Measurements from ENCODE around the gene RAPGEF1. TPM values are rescaled to one million over a fixed set of nuclear protein-coding genes. Genes with fewer than 3 reads are reported as not detected.

Gene RAPGEF1
- polyA plus RNA-seq, 2 of the 4 experiments (the other 2 are of a cell fraction), result 21.6 to 27.7 TPM

GRCh38 chr9:131589993-131590392 lies 149.9 kb downstream of the RAPGEF1 start (continued):
- no peak for TF ChIP-seq REST (IDR thresholded peaks at IDR 0.05)

DNA sequence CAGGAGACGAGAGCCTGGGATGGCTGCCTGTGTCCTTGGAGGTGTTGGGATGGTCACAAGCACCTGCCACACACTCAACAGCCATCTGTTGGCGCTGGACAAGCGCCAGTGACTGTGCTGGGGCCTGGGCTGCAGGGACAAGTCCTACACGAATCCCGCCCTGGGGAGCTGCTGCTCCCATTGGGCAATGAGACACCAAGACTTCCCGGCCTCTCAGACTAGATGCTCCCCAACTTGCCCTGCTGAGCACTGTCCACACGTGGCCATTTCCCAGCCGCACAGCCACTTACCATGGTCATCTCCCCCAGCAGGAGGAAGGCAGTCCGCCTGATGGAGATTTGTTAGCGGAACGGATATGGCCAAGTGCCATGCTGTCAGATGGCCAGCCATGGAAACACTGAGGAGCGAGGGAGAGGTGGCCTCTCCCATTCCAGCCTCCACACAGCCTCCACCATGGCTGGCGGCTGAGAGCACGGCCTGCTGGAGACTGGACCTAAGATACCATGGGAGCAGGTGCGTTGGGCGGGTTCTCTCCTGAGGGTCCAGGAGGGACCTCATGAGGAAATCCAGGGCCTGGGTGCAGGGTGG lies 150.7 kb downstream of the RAPGEF1 start:
- ATAC-seq, result no peak
- POLR2A ChIA-PET, result no interaction called here
- no peak overlapping the region for H3K4me2 ChIP-seq
- no peak overlapping the region for H3K4me3 ChIP-seq
- WGBS (ENCODE audit: missing lambda C conversion rate), result 92% methylated on average over 15 of the region's 16 CpGs
- TF ChIP-seq RCOR1 (IDR thresholded peaks at IDR 0.05; ENCODE audit: low read depth, low read length) (no peak), JUNB (IDR thresholded peaks at IDR 0.05) (no peak), HMGXB4 (CRISPR knock-in tag; IDR thresholded peaks at IDR 0.05; ENCODE audit: borderline replicate concordance) (no peak), RNF2 (IDR thresholded peaks at IDR 0.05; ENCODE audit: borderline replicate concordance, low read depth) (no peak), HOXB13 (CRISPR knock-in tag; IDR thresholded peaks at IDR 0.05; ENCODE audit: low read depth) (no peak), TFCP2L1 (CRISPR knock-in tag; IDR thresholded peaks at IDR 0.05) (no peak), SREBF2 (IDR thresholded peaks at IDR 0.05) (no peak)
- TF ChIP-seq, protein P1, sequence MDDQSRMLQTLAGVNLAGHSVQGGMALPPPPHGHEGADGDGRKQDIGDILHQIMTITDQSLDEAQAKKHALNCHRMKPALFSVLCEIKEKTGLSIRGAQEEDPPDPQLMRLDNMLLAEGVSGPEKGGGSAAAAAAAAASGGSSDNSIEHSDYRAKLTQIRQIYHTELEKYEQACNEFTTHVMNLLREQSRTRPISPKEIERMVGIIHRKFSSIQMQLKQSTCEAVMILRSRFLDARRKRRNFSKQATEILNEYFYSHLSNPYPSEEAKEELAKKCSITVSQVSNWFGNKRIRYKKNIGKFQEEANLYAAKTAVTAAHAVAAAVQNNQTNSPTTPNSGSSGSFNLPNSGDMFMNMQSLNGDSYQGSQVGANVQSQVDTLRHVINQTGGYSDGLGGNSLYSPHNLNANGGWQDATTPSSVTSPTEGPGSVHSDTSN (IDR thresholded peaks at IDR 0.05), result no peak
- no peak overlapping the region for H3K27ac ChIP-seq
- H3K4me1 ChIP-seq, result peaks cover 9% of the 10 kb centered on the region; the same call in 2 of the 3 replicates
- no peak for DNase-seq (ENCODE audit: low read depth in 1 of 2, low spot score in 1 of 2)
- no peak for FAIRE-seq
- CTCF ChIA-PET, result interaction anchor here (27.5 kb wide), 1 partner anchor 154 kb away, joined by 737 read pairs; the partner anchor contains the start of gene RAPGEF1
- H3K9me3 ChIP-seq, result no peaks in the 10 kb centered on the region

GRCh38 chr9:131588396-131588795 lies 151.5 kb downstream of the RAPGEF1 start:
- no peaks in the 10 kb centered on the region for H3K9me3 ChIP-seq
- no peak for DNase-seq (ENCODE audit: low read depth in 1 of 2, low spot score in 1 of 2)
- CTCF ChIA-PET, result interaction anchor here (1.0 to 27.5 kb wide), 4 partner anchors 8 to 155 kb away, joined by 3 to 737 read pairs (median 4); partner anchors contain the start of gene RAPGEF1
- H3K4me2 ChIP-seq, result no peak overlapping the region
- no peak for FAIRE-seq
- H3K4me1 ChIP-seq, result peaks cover 6% of the 10 kb centered on the region; the same call in 2 of the 3 replicates
- no peak for ATAC-seq
- H3K4me3 ChIP-seq, result no peak overlapping the region
- POLR2A ChIA-PET, result no interaction called here
- no peak overlapping the region for H3K27ac ChIP-seq
- 94% methylated on average over 9 of the region's 9 CpGs for WGBS (ENCODE audit: missing lambda C conversion rate)
- TF ChIP-seq, protein P2, sequence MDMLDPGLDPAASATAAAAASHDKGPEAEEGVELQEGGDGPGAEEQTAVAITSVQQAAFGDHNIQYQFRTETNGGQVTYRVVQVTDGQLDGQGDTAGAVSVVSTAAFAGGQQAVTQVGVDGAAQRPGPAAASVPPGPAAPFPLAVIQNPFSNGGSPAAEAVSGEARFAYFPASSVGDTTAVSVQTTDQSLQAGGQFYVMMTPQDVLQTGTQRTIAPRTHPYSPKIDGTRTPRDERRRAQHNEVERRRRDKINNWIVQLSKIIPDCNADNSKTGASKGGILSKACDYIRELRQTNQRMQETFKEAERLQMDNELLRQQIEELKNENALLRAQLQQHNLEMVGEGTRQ (IDR thresholded peaks at IDR 0.05), result no peak
- TF ChIP-seq HMGXB4 (CRISPR knock-in tag; IDR thresholded peaks at IDR 0.05; ENCODE audit: borderline replicate concordance) (no peak), ZSCAN20 (CRISPR knock-in tag; IDR thresholded peaks at IDR 0.05) (no peak), JUN (IDR thresholded peaks at IDR 0.05) (no peak), SMC3 (IDR thresholded peaks at IDR 0.05) (no peak), CBX2 (IDR thresholded peaks at IDR 0.05; ENCODE audit: borderline replicate concordance, low read depth) (no peak), RAD21 (conservative IDR thresholded peaks at IDR 0.05 in 1 of 2, IDR thresholded peaks at IDR 0.05 in 1 of 2) (no peak), CHD2 (IDR thresholded peaks at IDR 0.05; ENCODE audit: low read length, partially characterized antibody) (no peak), NPAS2 (CRISPR knock-in tag; IDR thresholded peaks at IDR 0.05; ENCODE audit: borderline replicate concordance) (no peak), RNF2 (IDR thresholded peaks at IDR 0.05; ENCODE audit: borderline replicate concordance, low read depth) (no peak), HEYL (CRISPR knock-in tag; IDR thresholded peaks at IDR 0.05) (no peak), NFE2L2 (conservative IDR thresholded peaks at IDR 0.05; ENCODE audit: low read length) (no peak), EP300 (IDR thresholded peaks at IDR 0.05) (no peak)
- TF ChIP-seq, protein P3, sequence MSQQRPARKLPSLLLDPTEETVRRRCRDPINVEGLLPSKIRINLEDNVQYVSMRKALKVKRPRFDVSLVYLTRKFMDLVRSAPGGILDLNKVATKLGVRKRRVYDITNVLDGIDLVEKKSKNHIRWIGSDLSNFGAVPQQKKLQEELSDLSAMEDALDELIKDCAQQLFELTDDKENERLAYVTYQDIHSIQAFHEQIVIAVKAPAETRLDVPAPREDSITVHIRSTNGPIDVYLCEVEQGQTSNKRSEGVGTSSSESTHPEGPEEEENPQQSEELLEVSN (IDR thresholded peaks at IDR 0.05; ENCODE audit: borderline replicate concordance, low read depth), result no peak
- TF ChIP-seq, protein P4, sequence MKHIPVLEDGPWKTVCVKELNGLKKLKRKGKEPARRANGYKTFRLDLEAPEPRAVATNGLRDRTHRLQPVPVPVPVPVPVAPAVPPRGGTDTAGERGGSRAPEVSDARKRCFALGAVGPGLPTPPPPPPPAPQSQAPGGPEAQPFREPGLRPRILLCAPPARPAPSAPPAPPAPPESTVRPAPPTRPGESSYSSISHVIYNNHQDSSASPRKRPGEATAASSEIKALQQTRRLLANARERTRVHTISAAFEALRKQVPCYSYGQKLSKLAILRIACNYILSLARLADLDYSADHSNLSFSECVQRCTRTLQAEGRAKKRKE (CRISPR knock-in tag; IDR thresholded peaks at IDR 0.05; ENCODE audit: low read depth), result no peak
